Measurements from ENCODE around the gene PPP1R15B.

PPP1R15B gene

DNA sequence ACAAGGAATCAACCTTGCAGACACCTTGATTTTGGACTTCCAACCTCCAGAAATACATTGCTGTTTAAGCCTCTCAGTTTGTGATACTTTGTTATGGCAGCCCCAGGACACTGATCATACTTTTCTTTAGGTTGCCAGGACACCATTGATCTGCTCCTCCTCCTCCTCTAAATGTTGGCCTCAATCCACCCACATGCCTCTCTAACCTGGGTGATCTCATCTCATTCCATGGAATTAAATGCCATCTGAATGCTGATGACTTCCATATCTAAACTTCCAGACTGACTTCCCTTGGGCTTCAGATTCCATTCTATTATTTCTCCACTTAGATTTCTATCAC, 7.4 kb upstream of the PPP1R15B start:
- DNase-seq, result no peak

DNA sequence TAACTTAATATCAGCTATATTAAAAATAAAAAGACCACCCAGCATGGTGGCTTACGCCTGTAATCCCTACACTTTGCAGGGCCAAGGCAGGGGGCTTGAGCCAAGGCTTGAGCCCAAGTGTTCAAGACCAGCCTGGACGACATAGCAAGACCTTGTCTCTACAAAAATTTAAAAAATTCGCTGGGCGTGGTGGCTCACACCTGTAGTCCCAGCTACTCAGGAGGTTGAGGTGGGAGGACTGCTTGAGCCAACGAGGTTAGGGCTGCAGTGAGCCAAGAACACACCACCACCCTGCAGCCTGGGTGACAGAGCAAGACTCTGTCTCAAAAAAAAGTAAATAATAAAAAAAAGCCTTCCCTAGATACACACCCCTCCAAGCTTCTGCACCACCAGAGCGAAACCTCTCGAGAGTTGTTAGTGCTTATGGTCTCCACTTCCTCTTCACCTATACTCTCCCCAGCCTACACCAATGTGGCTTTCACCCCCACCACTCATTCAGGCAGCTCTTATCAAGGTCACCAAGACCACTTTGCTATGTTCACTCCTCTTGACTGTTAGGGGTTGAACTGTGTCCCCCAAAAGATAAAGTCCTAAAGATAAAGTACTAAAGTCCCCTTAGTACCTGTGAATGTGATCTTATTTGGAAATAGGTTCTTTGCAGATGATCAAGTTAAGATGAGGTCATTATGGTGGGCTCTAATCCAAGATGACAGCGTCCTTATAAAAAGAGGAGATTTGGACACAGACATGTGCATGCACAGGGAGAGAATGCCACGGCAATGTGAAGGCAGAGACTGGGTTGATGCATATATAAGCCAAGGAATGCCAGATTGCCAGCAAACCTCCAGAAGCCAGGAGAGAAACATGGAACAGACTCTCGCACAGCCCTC, 6.8 kb upstream of the PPP1R15B start:
- peak; percentile 49 for DNase-seq

DNA sequence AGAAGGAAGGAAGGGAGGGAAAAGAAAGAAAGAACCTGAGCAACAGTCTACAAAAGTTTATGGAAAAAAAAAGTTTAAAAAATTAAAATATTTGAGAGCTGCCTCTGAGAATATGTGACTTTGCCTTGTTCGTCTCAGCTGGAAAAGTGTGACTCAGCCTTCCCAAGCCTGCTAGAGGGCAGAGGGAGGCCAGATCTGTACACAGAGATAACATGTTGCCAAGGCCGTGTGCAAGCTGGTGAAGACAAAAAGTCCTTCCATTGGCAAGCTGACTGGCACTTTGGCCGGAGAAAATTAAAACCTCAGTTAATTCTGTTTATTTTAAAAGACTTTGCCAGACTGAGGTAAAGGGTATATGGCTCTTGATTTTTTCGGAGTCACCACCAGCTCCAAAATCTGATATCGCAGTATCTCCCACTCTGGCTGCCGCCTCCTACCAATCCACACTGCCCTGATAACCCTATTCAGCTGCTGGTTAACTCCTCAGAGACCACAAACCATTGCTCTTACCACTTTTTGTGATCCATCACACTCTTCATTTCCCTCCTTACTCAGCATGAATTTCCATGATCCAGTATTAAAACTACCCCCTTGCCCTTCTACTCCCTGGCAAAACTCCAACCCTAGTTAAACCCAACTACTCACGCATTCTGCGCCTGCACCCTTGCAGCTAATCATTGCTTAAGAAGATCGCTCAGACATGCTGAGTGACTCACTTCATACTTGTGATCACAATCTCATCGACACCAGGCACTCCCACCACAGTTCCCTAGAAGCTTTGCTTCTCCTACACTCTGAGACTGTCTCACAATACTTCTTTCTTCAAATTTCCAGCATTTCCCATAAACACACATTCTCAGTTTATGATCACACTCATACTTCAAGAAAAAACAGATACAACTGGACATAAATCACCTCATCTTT, 5.7 kb upstream of the PPP1R15B start:
- peak; percentile 88 for DNase-seq

DNA sequence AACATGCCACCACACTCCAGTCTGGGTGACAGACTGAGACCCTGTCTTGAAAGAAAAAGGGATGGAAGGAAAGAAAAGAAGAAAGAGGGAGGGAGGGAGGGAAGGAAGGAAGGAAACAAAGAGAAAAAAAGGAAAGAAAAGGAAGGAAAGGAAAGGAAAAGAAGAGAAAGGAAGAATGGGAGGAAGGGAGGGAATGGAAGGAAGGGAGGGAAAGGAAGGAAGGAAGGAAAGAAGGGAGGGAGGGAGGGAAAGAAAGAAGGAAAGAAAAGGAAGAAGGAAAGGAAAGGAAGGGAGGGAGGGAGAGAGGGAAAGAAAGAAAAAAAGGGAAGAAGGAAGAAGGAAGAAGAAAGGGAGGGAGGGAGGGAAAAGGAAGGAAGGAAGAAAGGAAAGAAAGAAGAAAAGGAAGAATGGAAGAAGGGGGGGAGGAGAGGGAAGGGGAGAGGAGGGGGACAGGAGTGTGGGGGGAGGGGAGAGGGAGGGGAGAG, 5.0 kb upstream of the PPP1R15B start:
- DNase-seq, result no peak

DNA sequence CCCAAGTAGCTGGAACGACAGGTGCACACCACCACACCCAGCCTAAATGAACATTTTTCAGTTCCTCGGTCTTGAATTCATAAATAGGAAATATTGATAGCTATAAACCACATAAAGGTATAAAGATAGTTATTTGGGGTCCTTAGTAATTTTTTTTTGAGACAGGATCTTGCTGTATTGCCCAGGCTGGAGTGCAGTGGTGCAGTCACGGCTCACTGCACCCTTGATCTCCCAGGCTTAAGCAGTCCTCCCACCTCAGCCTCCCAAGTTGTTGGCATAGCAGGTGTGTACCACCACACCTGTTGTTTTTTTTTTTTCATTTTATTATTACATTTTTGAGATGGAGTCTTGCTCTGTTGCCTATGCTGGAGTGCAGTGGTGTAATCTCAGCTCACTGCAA, 3.7 kb upstream of the PPP1R15B start:
- DNase-seq, result no peak

DNA sequence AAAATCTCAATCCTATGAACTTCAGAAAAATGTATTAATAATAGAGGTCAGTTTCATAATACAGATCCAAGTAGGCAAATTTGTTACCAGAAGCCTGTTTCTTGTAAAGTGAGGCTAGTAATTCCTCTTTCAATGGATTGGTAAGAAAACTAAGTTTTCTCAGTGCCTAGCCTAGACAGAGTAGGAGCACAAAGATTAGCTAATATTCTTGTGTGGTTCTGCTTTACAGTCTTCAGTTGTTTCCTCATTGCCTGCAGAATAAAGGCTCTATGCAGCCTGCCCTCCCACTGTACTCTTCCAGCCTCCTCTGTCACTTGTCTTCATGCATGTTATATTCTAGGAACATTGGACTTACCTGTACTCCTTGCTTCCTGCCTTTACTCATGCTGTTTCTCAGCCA, 2.4 kb upstream of the PPP1R15B start:
- DNase-seq, result peak; percentile 22

DNA sequence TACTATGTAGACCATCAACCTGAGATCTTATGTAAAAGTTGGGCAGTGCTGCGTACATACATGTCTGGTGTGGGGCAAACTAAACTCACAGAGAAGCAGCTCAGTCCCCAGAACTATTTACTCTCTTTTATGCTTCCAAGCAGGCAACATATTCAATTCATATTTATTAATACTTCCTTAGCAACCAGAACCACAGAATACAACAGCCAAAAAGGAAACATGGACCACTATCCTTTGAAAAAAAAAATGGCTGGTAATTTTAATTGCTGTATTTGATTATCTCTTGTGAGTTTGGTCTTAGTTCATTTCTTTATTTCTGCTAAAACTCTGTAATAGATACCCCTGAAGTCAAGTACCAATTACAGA, 1.5 kb upstream of the PPP1R15B start:
- no peak for DNase-seq

DNA sequence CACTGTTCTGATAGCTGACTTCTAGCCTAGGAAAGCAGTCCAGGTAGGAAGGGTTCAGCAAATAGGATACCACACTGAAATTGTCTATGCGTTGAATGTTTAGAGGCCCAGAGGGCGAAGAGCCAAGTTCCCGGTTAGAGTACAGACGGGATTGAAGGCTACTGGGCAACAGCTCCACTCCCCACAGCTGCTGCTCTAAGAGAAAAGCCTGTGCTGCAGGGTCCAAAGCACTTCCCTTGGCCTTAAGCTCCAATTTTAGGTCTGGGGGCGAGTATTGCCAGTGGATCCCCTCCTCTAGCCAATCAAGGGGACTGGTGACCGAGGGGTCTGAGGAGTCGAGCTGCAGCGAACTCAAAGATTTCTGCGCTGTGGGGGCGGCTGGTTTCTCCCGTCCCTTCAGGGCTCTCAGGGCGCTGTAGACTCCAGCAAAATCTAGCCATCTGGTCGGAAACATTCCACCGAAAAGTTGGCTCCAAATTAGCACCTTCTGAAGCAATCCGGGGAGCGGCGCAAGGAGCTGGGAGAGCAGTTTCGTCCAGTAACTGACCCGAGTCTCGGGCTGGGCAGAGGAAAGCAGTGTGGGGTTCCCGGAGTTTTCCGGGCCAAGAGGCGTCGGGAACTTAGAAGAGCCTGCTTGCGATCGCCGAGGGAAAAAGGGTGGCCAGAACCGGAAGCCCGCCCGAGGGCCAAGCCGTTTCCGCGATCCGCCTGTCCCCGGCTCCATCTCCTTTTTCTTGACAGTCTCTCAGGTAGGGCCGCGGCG, 748 bp downstream of the PPP1R15B start:
- peak; percentile 70 for DNase-seq

DNA sequence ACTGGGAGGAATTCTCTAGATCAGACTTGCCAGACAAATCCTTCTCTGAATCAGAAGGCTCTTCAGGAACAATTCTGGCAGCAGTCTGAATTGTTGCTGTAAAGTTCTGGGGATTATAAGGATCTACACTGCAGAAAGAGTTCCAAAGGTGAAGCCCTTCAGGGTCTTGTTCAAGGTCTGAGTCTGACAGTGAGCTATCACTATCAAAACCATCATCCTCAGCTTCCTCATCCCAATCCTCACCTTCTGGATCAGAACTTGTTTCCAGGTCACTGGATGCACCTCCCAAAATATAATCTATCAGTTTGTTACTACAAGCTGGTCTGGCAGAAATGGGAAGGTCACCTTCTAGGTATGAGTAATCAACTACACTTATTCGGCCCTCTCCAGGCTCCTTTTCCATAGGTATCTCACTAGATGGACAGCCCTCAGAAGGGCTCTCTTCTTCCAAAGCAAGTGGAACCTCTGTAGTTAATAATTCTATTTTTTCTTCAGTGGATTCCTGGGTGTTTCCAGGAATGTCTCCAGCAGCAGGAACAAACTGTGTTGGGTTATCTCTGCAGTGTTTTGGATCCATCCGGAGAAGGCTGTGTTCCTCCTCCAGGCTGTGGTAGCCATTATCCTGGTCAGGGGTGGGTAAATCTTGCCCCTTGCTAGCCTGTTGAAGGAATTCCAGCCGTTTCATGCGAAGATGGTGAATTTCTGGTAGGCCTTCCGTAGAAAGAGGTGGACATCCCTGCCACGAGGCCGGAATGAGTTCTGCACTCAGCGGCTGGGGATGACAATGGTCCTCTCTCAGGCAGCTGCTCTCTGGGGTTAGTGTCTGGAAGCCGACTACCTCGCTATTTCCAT, 1.6 kb downstream of the PPP1R15B start:
- DNase-seq, result no peak

DNA sequence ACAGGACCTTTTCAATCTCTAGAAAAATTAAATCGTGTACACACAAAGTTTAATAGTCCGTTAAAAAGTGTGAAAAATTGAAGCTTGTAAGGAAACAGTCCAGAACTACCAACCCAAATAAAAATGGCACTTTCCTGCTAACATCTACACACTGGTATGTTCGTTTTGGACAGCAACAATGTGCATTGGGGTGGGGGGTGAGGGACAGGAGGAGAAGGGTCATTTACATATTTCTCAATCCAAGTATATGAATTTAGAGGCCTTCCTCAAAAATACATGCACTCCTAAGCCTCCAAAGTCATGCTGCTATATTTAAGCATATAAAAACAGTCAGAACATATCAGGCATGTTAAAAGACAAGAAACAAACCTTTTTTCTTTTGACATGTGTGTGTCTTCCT, 2.5 kb downstream of the PPP1R15B start:
- DNase-seq, result peak; percentile 50

DNA sequence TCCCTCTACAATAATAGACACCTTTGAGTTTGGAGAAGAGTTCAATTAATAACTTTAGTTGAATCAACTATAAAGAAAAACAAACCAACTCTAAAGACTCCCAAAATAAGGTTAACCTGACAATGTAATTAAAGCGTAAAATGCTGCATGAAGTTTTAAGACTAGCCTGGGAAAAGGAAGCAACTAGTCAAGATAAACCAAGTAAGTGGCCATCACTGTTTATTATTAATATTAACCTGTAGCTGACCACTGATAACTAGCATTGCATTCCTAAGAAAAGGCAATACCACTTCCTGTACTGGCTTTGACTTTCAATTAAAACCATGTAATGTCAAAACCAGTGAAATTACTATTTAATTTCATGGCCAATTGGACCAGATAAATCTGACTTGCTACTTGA, 3.0 kb downstream of the PPP1R15B start:
- DNase-seq, result no peak

DNA sequence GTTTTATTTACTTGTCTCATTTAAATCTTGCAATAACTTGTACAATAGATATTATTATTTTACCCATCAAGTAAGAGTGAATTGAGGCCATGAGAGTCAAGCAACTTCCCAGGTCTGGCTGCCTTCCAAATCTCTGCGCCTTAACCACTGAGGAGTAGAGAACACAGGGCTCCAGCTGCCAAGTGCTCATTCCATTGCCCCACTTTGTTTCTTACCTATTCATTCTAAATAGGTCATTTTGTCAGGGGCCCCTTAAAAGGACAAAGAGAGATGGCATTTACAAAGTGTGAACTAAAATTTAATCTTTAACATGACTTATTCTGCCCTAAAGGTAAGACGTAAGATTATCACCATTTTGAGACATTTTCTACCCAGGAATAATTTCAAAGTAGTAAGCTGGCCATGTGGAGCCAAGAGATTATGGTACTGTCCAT, 3.5 kb downstream of the PPP1R15B start:
- peak; percentile 79 for DNase-seq

DNA sequence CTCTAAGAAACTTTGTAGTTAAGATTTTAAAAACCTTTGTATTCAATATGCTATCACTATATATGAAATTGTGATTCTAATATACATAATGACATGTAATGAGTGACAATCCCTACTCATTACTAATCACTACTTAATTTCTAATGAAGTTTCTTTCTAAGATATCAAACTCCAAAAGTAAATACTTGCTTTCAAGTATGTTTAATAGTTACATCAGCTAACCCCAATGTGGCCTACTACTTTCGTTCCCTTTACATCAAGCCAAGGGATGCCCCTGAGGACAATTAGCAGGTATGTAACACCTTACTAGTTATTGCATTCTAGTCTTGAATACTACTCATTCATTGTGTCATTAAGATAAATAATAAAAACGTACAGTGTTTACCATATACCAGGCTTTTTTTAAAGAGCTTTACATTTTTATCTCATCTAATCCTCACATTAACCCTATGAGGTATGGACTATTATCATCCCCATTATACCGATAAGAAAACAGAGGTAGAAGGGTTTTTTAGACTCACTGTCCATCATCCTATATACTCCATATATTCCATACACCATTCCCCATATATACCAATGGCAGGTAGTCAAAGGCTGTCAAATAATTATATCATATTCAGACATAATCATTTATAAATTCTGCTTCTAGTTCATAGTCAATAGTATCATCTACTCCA, 4.2 kb downstream of the PPP1R15B start:
- no peak for DNase-seq

DNA sequence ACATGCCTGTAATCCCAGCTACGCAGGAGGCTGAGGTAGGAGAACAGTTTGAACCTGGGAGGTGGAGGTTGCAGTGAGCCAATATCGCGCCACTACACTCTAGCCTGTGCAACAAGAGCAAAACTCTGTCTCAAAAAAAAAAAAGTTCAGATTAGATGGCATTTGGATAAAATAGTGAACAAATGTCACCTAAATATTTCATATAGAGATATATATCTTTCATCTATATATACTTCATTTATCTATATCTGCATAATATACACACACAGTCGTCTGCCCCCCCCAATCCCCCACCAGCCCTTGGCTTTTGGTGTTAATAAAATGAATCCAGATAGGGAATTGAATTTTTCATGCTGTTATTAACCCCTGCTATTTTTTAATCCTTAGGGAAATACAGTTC, 5.0 kb downstream of the PPP1R15B start:
- DNase-seq, result no peak

DNA sequence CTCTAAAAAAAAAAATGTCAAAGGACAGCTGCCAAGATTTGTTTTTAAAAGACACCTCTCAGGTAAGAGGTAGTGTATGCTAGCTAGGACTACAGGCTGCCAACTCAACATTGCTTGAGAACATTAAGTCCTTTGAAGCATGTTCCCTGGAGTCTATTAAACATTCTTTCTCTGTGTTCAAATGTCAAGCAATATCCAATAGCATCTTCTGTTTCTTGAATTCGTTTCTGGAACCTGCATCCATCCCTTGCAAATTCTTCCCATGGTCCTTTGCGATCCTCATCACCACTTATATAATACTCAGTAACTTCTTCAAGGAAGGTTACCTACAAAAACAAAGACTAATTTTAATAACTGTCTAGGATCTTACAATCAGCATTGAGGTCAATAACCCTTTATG, 5.6 kb downstream of the PPP1R15B start:
- no peak for DNase-seq

DNA sequence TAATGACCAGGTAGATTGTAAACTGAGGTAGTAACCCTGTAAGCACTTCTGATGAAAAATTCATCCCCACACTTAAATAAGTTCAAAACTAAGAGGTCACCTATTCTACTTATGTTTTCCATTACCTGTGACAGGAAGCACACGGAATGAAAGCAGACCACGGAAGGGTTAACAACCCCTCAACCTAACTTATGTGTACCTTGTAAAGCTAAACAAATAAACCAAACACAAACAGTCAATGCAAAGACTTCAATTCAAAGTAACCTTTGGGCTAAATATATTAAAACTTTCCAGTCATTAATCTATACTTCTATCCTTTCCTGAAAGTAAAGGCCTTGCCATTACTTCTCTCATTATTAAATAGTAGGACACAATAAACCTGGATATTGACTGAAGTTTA, 7.0 kb downstream of the PPP1R15B start:
- DNase-seq, result no peak

DNA sequence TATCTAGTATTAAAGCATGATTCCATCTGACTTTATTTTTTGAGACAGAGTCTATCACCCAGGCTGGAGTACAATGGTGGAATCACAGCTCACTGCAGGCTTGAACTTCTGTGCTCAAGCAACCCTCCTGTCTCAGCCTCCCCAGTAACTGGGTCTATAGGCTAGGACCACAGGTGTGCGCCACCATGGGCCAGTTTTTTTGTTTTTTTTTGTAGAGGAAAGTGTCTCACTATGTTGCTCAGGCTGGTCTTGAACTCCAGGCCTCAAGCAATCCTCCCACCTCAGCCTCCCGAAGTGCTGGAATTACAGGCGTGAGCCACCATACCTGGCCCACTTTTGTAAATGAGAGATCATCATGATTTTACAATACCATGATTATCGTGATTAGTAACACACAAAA, 9.2 kb downstream of the PPP1R15B start:
- DNase-seq, result no peak

DNA sequence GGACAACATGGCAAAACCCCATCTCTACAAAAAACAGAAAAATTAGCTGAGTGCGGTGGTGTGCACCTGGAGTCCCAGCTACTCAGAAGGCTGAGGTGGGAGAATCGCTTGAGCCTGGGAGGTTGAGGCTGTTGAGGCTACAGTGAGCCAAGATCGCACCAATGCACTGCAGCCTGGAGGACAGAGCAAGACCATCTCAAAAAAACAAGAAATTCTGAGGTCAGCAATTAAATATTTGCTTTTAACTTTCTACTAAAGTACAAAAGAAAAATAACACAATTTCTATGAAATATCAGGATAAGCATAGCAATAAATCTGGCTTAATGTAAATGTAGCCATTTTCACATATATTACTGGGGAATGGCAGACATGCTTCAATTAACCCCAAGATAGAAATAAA, 9.9 kb downstream of the PPP1R15B start:
- no peak for DNase-seq

DNA sequence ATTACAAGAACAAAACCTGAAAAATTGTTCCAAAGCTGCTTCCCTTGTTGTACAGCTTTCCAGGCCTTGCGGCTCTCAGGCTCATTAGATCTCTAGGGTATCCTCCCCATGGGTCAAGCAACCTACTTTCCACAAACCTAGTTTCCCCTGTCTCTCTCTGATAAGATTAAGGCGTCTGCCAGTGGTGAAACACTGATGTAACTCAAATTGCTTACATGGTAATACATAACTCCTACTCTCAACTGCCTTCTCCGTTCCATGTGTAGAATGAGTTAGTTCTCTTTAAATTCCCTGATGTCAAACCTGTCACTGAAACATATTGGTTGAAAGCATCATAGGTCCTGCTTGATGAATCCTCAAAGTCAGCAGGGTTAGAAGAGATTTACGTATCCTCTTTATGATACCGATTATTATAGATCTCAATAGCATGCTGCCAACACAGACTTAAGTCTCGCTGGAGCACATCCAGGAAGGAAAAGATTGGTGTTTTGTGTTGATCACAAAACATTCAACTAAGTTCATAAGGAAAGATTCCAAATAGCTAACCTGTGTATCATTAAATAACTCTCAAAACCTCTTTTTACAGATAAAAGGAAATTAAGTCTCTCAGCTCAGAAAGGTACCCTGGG, 10.6 kb downstream of the PPP1R15B start:
- DNase-seq, result no peak

DNA sequence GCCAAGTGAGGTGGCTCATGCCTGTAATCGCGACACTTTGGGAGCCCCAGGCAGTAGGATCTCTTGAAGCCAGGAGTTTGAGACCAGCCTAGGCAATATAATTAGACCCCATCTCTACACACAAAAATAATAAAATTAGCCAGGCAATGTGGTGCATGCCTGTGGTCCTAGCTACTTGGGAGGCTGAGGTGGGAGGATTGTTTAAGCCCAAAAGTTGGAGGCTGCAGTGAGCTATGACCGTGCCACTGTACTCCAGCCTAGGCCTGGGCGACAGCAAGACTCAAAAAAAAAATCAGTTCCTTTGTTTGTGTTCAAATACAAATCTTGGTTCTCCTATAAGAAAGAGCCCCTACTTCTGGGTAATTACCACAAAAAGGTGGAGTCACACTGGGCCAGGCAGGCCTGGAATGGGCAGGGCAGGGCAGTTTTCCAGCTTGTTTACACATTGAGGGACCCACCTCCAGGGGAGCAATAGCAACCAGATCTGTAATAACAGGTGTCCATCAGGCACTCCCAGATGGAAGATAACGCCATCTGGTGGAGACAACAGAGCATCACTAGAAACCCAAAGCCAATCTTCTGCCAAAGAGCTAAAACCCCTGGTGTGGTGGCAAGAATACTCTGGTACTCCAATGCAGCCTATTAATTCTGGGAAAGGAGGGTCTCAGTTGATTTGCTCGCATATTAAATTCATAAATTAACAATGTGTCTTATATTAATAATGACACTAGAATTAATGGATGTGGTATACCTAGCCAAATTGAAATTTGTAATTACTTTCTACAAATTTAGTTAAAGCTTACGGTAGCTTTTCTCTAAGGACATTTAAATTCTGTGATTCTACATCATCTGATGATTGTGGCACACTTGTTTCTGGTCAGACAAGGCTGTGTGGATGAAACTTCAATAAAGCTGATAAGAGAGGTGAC, 13.2 kb downstream of the PPP1R15B start:
- peak; percentile 88 for DNase-seq
